IMR-90 (cell line): ENCODE results near the gene EFS. TPM values are rescaled to one million over a fixed set of nuclear protein-coding genes. Genes with fewer than 3 reads are reported as not detected.

Experiments used
- ATAC-seq: fragments of 200-7000 bp; cut with Tn5 transposase; 2 replicates; pipeline ENCODE4 v1.9.1; 2020; ENCODE audit warnings: low read depth, mild to moderate bottlenecking, moderate library complexity
- BruUV-seq: library from RNA; stranded (reverse); fragments of 400-500 nt; replicated peaks from 2 replicates; lab custom pipeline; 2021; lab: Mats Ljungman, UMichigan
- CTCF ChIA-PET: fragments of 300-600 bp; formaldehyde crosslinking; extraction: SDS; loops from one replicate; lab custom pipeline; 2021; ENCODE audit warnings: antibody characterized with exemption; lab: Yijun Ruan, JAX
- POLR2A ChIA-PET: fragments of 300-600 bp; sonication (Branson Sonifier 250); formaldehyde crosslinking; loops from one replicate; lab custom pipeline; 2022; ENCODE audit warnings: antibody characterized with exemption; ENCODE audit not compliant: unreplicated experiment; lab: Charles Lee
- DNase-seq: peaks from one replicate; pipeline ENCODE4 v3.0.0; 2013
- H2AFZ ChIP-seq: replicated peaks from 2 replicates; pipeline ENCODE3; 2013; ENCODE audit warnings: low read length, mild to moderate bottlenecking; ENCODE audit not compliant: poor library complexity
- H2AK5ac ChIP-seq: 2 replicates; pipeline ENCODE4 v1.6.1; 2013; ENCODE audit warnings: low read depth, low read length, inconsistent platforms
- H2AK9ac ChIP-seq: replicated peaks from 2 replicates; pipeline ENCODE3; 2013; ENCODE audit warnings: mild to moderate bottlenecking, low read depth, low read length, moderate library complexity; ENCODE audit not compliant: poor library complexity
- H2BK120ac ChIP-seq: 2 replicates; pipeline ENCODE4 v1.6.1; 2013; ENCODE audit warnings: low read depth, low read length, inconsistent platforms
- H2BK15ac ChIP-seq: 3 replicates; pipeline ENCODE4 v1.6.1; 2013; ENCODE audit warnings: low read depth, low read length, inconsistent platforms
- H2BK20ac ChIP-seq: 2 replicates; pipeline ENCODE4 v1.6.1; 2013; ENCODE audit warnings: low read depth, mild to moderate bottlenecking, inconsistent platforms, low read length, moderate library complexity
- H2BK5ac ChIP-seq: 2 replicates; pipeline ENCODE4 v1.6.1; 2013; ENCODE audit warnings: mild to moderate bottlenecking, low read depth, low read length, inconsistent platforms; ENCODE audit not compliant: poor library complexity, severe bottlenecking
- H3K14ac ChIP-seq: replicated peaks from 2 replicates; pipeline ENCODE4 v1.6.1; 2013; ENCODE audit warnings: low read depth, low read length, inconsistent platforms
- H3K18ac ChIP-seq: 2 replicates; pipeline ENCODE4 v1.6.1; 2013; ENCODE audit warnings: low read depth, low read length, control low read depth
- H3K23ac ChIP-seq: 2 replicates; pipeline ENCODE4 v1.6.1; 2013; ENCODE audit warnings: low read depth, low read length, inconsistent platforms
- H3K27ac ChIP-seq: 2 replicates; pipeline ENCODE4 v1.5.1; 2013; ENCODE audit warnings: mild to moderate bottlenecking, control low read depth, low read length; ENCODE audit not compliant: insufficient read depth
- H3K27me3 ChIP-seq: 2 replicates; pipeline ENCODE4 v1.6.1; 2013; ENCODE audit warnings: low read length; ENCODE audit not compliant: control insufficient read depth, insufficient read depth
- H3K36me3 ChIP-seq: 2 replicates; pipeline ENCODE4 v1.6.1; 2013; ENCODE audit warnings: low read length, mixed read lengths; ENCODE audit not compliant: control insufficient read depth, insufficient read depth
- H3K4ac ChIP-seq: 2 replicates; pipeline ENCODE4 v1.6.1; 2013; ENCODE audit warnings: low read depth, low read length, inconsistent platforms
- H3K4me1 ChIP-seq: 2 replicates; pipeline ENCODE4 v1.6.1; 2013; ENCODE audit warnings: low read length, mixed read lengths; ENCODE audit not compliant: control insufficient read depth, insufficient read depth
- H3K4me2 ChIP-seq: 2 replicates; pipeline ENCODE4 v1.6.1; 2013; ENCODE audit warnings: low read depth, mild to moderate bottlenecking, control low read depth, low read length, moderate library complexity
- H3K4me3 ChIP-seq: 2 replicates; pipeline ENCODE4 v1.5.1; 2013; ENCODE audit warnings: low read depth, mild to moderate bottlenecking, control low read depth, low read length, moderate library complexity; ENCODE audit not compliant: insufficient read depth
- H3K56ac ChIP-seq: 2 replicates; pipeline ENCODE4 v1.6.1; 2013; ENCODE audit warnings: low read length, inconsistent platforms; ENCODE audit not compliant: insufficient read depth; ENCODE audit errors: extremely low read depth
- H3K79me1 ChIP-seq, 2 experiments: 2 replicates each; pipeline ENCODE4 v1.6.1; 2013; ENCODE audit warnings: low read length in 2 of 2, inconsistent platforms in 1 of 2, low read depth in 1 of 2
- H3K9ac ChIP-seq: 2 replicates; pipeline ENCODE4 v1.6.1; 2013; ENCODE audit warnings: low read depth, low read length, control low read depth
- H3K9me1 ChIP-seq: 2 replicates; pipeline ENCODE4 v1.6.1; 2013; ENCODE audit warnings: low read length, inconsistent platforms; ENCODE audit not compliant: insufficient read depth
- H3K9me3 ChIP-seq: 2 replicates; pipeline ENCODE4 v1.6.1; 2013; ENCODE audit warnings: low read length; ENCODE audit not compliant: control insufficient read depth, insufficient read depth
- H4K20me1 ChIP-seq: 2 replicates; pipeline ENCODE4 v1.6.1; 2013; ENCODE audit warnings: low read length, inconsistent platforms; ENCODE audit not compliant: insufficient read depth
- H4K5ac ChIP-seq: 2 replicates; pipeline ENCODE4 v1.6.1; 2013; ENCODE audit warnings: mild to moderate bottlenecking, low read depth, low read length, control low read depth
- H4K8ac ChIP-seq, 2 experiments: 2 replicates each; pipeline ENCODE4 v1.6.1; 2013; ENCODE audit warnings: low read depth in 2 of 2, low read length in 2 of 2, control low read depth in 1 of 2, inconsistent platforms in 1 of 2
- H4K91ac ChIP-seq: 2 replicates; pipeline ENCODE4 v1.6.1; 2013; ENCODE audit warnings: low read depth, low read length, inconsistent platforms; ENCODE audit not compliant: insufficient read depth
- CEBPB ChIP-seq: IDR thresholded peaks from 2 replicates; pipeline ENCODE4 v1.6.1; 2012; ENCODE audit warnings: low read depth, low read length, improper control_type of control experiment
- MAZ ChIP-seq: IDR thresholded peaks from 2 replicates; pipeline ENCODE4 v1.6.1; 2012; ENCODE audit warnings: low read depth, mild to moderate bottlenecking, low read length, improper control_type of control experiment, moderate library complexity, borderline replicate concordance
- POLR2A ChIP-seq: IDR thresholded peaks from 2 replicates; pipeline ENCODE4 v1.6.1; 2012; ENCODE audit warnings: mild to moderate bottlenecking, low read depth, low read length
- SMC3 ChIP-seq: fragments of 150-350 bp; IDR thresholded peaks from 2 replicates; pipeline ENCODE4 v1.6.1; 2016; ENCODE audit warnings: low read depth, mild to moderate bottlenecking, antibody characterized with exemption, low read length, moderate library complexity
- WGBS, 2 experiments: methylation state at CpG; one replicate each; pipeline versions ENCODE4 v1.1.5 to v1.1.7; 2013; ENCODE audit warnings: missing lambda C conversion rate in 2 of 2; ENCODE audit not compliant: insufficient read length in 1 of 2; ENCODE audit errors: extremely low coverage in 2 of 2; 5-methylcytosine and 5-hydroxymethylcytosine counted together
- dilution Hi-C: fragments of 300-500 bp; cut with HindIII; formaldehyde crosslinking; loops from one replicate; pipeline ENCODE4 v1.14.3; 2018; ENCODE audit warnings: low sequenced_read_pairs; ENCODE audit not compliant: unreplicated experiment
- in situ Hi-C: fragments of 300-500 bp; cut with MboI; formaldehyde crosslinking; loops from 3 replicates; pipeline ENCODE4 v1.14.3; 2019; ENCODE audit warnings: low sequenced_read_pairs, inconsistent platforms, mixed read lengths
- intact Hi-C: fragments of 100-400 bp; cut with micrococcal nuclease; formaldehyde crosslinking; loops from 2 replicates; pipeline ENCODE4 v1.10.0; 2022
- polyA plus RNA-seq, 3 experiments: library from polyadenylated mRNA; depleted of rRNA; stranded (reverse); fragments of >200 nt; gene quantifications; 2 replicates each; pipeline ENCODE4 v1.2.3, GENCODE V29; 2012; ENCODE audit warnings: low replicate concordance in 1 of 3
- total RNA-seq: library from RNA; depleted of rRNA; stranded (reverse); fragments of >200 nt; gene quantifications from 2 replicates; pipeline ENCODE4 v1.2.3, GENCODE V29; 2012
- TF ChIP-seq, protein P1 (sequence below): conservative IDR thresholded peaks from 2 replicates; pipeline ENCODE4 v1.5.1; 2012; ENCODE audit warnings: mild to moderate bottlenecking, low read depth, low read length, improper control_type of control experiment

Gene EFS
- total and polyA plus RNA-seq, 2 of the 4 experiments (the other 2 are of a cell fraction) = 2.2 to 11.6 TPM

DNA sequence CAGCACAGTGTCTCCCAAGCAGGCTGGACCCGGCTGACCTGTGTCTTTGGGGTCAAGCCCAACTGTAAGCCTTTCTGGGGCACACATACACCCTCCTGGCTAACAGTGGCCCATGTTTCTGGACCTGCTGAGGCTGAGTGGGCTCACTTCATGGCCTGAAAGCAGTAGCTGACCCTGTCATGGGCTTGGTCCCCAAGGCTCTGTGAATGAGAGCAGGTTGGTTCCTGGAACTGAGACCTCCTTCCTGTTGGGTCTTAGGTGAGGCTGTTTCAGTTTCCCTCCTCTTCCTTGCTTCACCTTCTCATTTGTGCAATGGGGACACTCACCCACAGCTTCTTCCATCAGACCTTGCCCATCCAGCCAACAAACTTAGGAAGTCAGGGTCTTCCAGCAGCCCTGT, 6.9 kb upstream of the EFS start:
- Histone ChIP-seq H3K4me2 (no peak overlapping the region), H4K20me1 (no peaks in the 10 kb centered on the region), H2BK120ac (no peak overlapping the region), H3K27me3 (peaks cover 42% of the 10 kb centered on the region), H3K56ac (no peak overlapping the region), H3K18ac (no peak overlapping the region), H2BK20ac (no peak overlapping the region), H2BK15ac (no peak overlapping the region), H2AFZ (no peak overlapping the region), H3K79me1 (no peaks in the 10 kb centered on the region), H3K9ac (no peak overlapping the region), H3K36me3 (no peaks in the 10 kb centered on the region), H2AK9ac (no peak overlapping the region), H2BK5ac (no peak overlapping the region), H4K91ac (no peak overlapping the region), H3K4me3 (no peak overlapping the region), H3K4ac (no peak overlapping the region), H3K9me3 (no peaks in the 10 kb centered on the region), H3K14ac (no peak overlapping the region), H4K5ac (no peak overlapping the region), H4K8ac (no peak overlapping the region), H3K4me1 (peaks cover 3% of the 10 kb centered on the region; the same call in 1 of the 2 replicates), H3K9me1 (peaks cover 5% of the 10 kb centered on the region; the same call in 1 of the 2 replicates), H2AK5ac (no peak overlapping the region), H3K23ac (no peak overlapping the region), H3K27ac (no peak overlapping the region)
- ATAC-seq (no peak), DNase-seq (no peak)
- ChIA-PET POLR2A (no interaction called here), CTCF (no interaction called here)
- TF ChIP-seq POLR2A = no peak
- TF ChIP-seq, protein P1, sequence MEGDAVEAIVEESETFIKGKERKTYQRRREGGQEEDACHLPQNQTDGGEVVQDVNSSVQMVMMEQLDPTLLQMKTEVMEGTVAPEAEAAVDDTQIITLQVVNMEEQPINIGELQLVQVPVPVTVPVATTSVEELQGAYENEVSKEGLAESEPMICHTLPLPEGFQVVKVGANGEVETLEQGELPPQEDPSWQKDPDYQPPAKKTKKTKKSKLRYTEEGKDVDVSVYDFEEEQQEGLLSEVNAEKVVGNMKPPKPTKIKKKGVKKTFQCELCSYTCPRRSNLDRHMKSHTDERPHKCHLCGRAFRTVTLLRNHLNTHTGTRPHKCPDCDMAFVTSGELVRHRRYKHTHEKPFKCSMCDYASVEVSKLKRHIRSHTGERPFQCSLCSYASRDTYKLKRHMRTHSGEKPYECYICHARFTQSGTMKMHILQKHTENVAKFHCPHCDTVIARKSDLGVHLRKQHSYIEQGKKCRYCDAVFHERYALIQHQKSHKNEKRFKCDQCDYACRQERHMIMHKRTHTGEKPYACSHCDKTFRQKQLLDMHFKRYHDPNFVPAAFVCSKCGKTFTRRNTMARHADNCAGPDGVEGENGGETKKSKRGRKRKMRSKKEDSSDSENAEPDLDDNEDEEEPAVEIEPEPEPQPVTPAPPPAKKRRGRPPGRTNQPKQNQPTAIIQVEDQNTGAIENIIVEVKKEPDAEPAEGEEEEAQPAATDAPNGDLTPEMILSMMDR = no peak
- no peak for TF ChIP-seq MAZ
- TF ChIP-seq SMC3 = no peak
- TF ChIP-seq CEBPB = no peak
- WGBS, 2 experiments = no CpG with 5 or more reads among the region's 1 CpG
- in situ Hi-C loops (loop anchor here (10.0 kb wide), 1 partner anchor 47 kb away; the partner anchor contains the start of gene PABPN1), dilution Hi-C loops (no loop called here), intact Hi-C loops (no loop called here)
- no TSS peak for BruUV-seq
